Hepatocyte (in vitro differentiated cells): Measurements from ENCODE around the gene PRDM10. TPM values are rescaled to one million over a fixed set of nuclear protein-coding genes. Genes with fewer than 3 reads are reported as not detected.

Source experiments
- DNase-seq: peaks from one replicate; pipeline ENCODE4 v3.0.0-alpha.2; 2016; ENCODE audit warnings: low spot score
- H2AFZ ChIP-seq: fragments of 200-600 bp; sonication (generic); 2 replicates; pipeline ENCODE4 v1.6.0; 2016; ENCODE audit warnings: antibody characterized with exemption, mild to moderate bottlenecking
- H3K27ac ChIP-seq: fragments of 200-600 bp; sonication (generic); 2 replicates; pipeline ENCODE4 v1.5.1; 2016; ENCODE audit warnings: mild to moderate bottlenecking
- H3K27me3 ChIP-seq: fragments of 200-600 bp; sonication (generic); 2 replicates; pipeline ENCODE4 v1.6.1; 2016
- H3K36me3 ChIP-seq: fragments of 200-600 bp; sonication (generic); replicated peaks from 2 replicates; pipeline ENCODE4 v1.5.1; 2016; ENCODE audit warnings: low read depth; ENCODE audit not compliant: insufficient read depth
- H3K4me1 ChIP-seq: fragments of 200-600 bp; sonication (generic); 2 replicates; pipeline ENCODE4 v1.5.1; 2016; ENCODE audit warnings: mild to moderate bottlenecking, moderate library complexity; ENCODE audit not compliant: insufficient read depth
- H3K4me2 ChIP-seq: fragments of 200-600 bp; sonication (generic); 2 replicates; pipeline ENCODE4 v1.6.0; 2016
- H3K4me3 ChIP-seq: fragments of 200-600 bp; sonication (generic); 2 replicates; pipeline ENCODE4 v1.5.1; 2016; ENCODE audit warnings: mild to moderate bottlenecking
- H3K79me2 ChIP-seq: fragments of 200-600 bp; sonication (generic); 2 replicates; pipeline ENCODE4 v1.6.0; 2017; ENCODE audit warnings: mild to moderate bottlenecking
- H3K9me2 ChIP-seq: fragments of 200-600 bp; sonication (generic); replicated peaks from 2 replicates; pipeline ENCODE4 v1.6.0; 2017; ENCODE audit warnings: mild to moderate bottlenecking; ENCODE audit not compliant: insufficient read depth
- H3K9me3 ChIP-seq: fragments of 200-600 bp; sonication (generic); 2 replicates; pipeline ENCODE4 v1.5.1; 2016; ENCODE audit warnings: low read depth, mild to moderate bottlenecking
- H4K20me1 ChIP-seq: fragments of 200-600 bp; sonication (generic); 2 replicates; pipeline ENCODE4 v1.6.0; 2016; ENCODE audit warnings: mild to moderate bottlenecking; ENCODE audit not compliant: insufficient read depth, poor library complexity, severe bottlenecking
- EZH2 ChIP-seq: fragments of 200-600 bp; sonication (generic); IDR thresholded peaks from 2 replicates; pipeline ENCODE4 v1.6.1; 2016; ENCODE audit warnings: antibody characterized with exemption, mild to moderate bottlenecking, borderline replicate concordance
- EZH2phosphoT487 ChIP-seq: fragments of 200-600 bp; sonication (generic); IDR thresholded peaks from one replicate; pipeline ENCODE4 v1.6.1; 2018; ENCODE audit warnings: antibody characterized with exemption, mild to moderate bottlenecking, low read depth, moderate library complexity; ENCODE audit not compliant: unreplicated experiment, severe bottlenecking
- WGBS: methylation state at CpG from one replicate; pipeline ENCODE4 v1.1.6; 2016; ENCODE audit warnings: low lambda C conversion rate; ENCODE audit errors: missing lambda C conversion rate; 5-methylcytosine and 5-hydroxymethylcytosine counted together
- polyA plus RNA-seq: library from polyadenylated mRNA; unstranded; fragments of >200 nt; fragmentation: Nextera tagmentation; extraction: Ambion mirVana; gene quantifications from 2 replicates; pipeline ENCODE4 v1.2.1, GENCODE V29; 2016
- total RNA-seq: library from RNA; depleted of rRNA; stranded (reverse); fragments of >200 nt; gene quantifications from 2 replicates; pipeline ENCODE4 v1.2.3, GENCODE V29; 2014
- TF ChIP-seq, protein P1 (sequence below): fragments of 200-600 bp; sonication (generic); IDR thresholded peaks from 2 replicates; pipeline ENCODE4 v1.5.1; 2016; ENCODE audit warnings: antibody characterized with exemption, mild to moderate bottlenecking; ENCODE audit not compliant: poor library complexity

The PRDM10 gene, protein sequence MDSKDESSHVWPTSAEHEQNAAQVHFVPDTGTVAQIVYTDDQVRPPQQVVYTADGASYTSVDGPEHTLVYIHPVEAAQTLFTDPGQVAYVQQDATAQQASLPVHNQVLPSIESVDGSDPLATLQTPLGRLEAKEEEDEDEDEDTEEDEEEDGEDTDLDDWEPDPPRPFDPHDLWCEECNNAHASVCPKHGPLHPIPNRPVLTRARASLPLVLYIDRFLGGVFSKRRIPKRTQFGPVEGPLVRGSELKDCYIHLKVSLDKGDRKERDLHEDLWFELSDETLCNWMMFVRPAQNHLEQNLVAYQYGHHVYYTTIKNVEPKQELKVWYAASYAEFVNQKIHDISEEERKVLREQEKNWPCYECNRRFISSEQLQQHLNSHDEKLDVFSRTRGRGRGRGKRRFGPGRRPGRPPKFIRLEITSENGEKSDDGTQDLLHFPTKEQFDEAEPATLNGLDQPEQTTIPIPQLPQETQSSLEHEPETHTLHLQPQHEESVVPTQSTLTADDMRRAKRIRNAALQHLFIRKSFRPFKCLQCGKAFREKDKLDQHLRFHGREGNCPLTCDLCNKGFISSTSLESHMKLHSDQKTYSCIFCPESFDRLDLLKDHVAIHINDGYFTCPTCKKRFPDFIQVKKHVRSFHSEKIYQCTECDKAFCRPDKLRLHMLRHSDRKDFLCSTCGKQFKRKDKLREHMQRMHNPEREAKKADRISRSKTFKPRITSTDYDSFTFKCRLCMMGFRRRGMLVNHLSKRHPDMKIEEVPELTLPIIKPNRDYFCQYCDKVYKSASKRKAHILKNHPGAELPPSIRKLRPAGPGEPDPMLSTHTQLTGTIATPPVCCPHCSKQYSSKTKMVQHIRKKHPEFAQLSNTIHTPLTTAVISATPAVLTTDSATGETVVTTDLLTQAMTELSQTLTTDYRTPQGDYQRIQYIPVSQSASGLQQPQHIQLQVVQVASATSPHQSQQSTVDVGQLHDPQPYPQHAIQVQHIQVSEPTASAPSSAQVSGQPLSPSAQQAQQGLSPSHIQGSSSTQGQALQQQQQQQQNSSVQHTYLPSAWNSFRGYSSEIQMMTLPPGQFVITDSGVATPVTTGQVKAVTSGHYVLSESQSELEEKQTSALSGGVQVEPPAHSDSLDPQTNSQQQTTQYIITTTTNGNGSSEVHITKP
- total RNA-seq (7.1 and 8.1 TPM in 2 replicates), polyA plus RNA-seq (3.8 and 4.6 TPM in 2 replicates)

DNA sequence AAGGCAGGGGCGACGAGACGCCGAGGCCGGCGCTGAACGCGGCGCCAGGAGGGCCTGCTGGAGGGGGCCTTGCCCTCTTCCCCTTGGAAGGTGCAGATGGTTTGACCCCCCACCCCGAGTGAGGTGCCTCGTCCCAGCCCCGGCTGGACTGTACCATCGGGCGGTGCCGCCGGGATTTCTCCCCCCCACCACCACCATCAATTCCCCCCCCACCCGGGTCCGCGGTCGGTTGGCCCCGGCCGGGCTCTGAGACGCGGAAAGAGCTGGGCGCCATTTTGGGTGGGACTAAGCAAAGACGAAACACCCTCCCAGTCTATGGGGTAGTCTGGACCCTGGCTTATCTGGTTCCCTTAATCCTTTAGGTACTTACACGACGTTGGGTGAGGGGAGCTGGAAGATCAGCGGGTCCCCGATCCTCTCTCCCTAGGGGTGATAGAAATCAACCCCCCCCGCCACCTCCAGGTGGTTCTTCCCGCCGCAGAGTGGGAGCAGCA, at the start of gene PRDM10:
Gene PRDM10, minus strand, starts transcription at position 484 of the 494 bp plus-strand sequence. CDS start 41,871 bp downstream, outside the sequence.
- Histone ChIP-seq H2AFZ (peak within 1 kb of the TSS; percentile 49), H3K79me2 (peaks cover 41% of the 10 kb centered on the region), H3K27ac (peak within 1 kb of the TSS; percentile 99), H3K36me3 (no peaks in the 10 kb centered on the region), H3K4me1 (peaks cover 16% of the 10 kb centered on the region), H3K9me3 (no peaks in the 10 kb centered on the region), H3K27me3 (no peaks in the 10 kb centered on the region), H3K9me2 (no peaks in the 10 kb centered on the region), H3K4me2 (peak within 1 kb of the TSS; percentile 87), H4K20me1 (no peaks in the 10 kb centered on the region), H3K4me3 (peak within 1 kb of the TSS; percentile 89)
- TF ChIP-seq, protein P1, sequence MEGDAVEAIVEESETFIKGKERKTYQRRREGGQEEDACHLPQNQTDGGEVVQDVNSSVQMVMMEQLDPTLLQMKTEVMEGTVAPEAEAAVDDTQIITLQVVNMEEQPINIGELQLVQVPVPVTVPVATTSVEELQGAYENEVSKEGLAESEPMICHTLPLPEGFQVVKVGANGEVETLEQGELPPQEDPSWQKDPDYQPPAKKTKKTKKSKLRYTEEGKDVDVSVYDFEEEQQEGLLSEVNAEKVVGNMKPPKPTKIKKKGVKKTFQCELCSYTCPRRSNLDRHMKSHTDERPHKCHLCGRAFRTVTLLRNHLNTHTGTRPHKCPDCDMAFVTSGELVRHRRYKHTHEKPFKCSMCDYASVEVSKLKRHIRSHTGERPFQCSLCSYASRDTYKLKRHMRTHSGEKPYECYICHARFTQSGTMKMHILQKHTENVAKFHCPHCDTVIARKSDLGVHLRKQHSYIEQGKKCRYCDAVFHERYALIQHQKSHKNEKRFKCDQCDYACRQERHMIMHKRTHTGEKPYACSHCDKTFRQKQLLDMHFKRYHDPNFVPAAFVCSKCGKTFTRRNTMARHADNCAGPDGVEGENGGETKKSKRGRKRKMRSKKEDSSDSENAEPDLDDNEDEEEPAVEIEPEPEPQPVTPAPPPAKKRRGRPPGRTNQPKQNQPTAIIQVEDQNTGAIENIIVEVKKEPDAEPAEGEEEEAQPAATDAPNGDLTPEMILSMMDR = no peak
- TF ChIP-seq EZH2phosphoT487 = no peak
- TF ChIP-seq EZH2 = no peak
- 0% methylated on average over 17 of the region's 33 CpGs for WGBS
- peak; percentile 96 for DNase-seq

DNA sequence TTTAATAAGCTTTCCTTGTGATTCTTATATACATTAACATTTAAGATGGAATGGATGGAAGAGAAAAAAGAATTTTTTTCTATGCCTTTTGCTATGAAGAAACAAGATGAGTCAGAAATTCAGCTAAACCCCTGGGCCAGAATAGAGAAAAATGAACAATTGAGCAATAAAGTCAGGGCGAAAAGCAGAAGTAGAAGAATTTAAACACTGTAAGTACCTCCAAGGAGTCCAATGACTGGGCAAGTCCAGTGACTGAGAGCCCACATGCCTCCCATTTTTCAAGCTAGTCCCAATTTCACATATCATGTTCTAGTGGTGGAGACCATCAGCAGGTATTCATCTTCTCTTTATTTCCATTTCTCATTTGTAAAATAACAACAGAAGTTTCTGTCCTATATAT, 48.4 kb upstream of the PRDM10 start:
- 78% methylated on average over 1 of the region's 1 CpG for WGBS
- Histone ChIP-seq H3K9me3 (no peaks in the 10 kb centered on the region), H2AFZ (no peak overlapping the region), H3K4me1 (peaks cover 11% of the 10 kb centered on the region), H4K20me1 (no peaks in the 10 kb centered on the region), H3K79me2 (no peaks in the 10 kb centered on the region), H3K27ac (no peak overlapping the region), H3K9me2 (no peaks in the 10 kb centered on the region), H3K27me3 (no peaks in the 10 kb centered on the region), H3K36me3 (no peaks in the 10 kb centered on the region), H3K4me2 (no peak overlapping the region), H3K4me3 (no peak overlapping the region)
- no peak for DNase-seq
- TF ChIP-seq EZH2phosphoT487 (no peak), EZH2 (no peak)
- TF ChIP-seq, protein P1 = no peak

DNA sequence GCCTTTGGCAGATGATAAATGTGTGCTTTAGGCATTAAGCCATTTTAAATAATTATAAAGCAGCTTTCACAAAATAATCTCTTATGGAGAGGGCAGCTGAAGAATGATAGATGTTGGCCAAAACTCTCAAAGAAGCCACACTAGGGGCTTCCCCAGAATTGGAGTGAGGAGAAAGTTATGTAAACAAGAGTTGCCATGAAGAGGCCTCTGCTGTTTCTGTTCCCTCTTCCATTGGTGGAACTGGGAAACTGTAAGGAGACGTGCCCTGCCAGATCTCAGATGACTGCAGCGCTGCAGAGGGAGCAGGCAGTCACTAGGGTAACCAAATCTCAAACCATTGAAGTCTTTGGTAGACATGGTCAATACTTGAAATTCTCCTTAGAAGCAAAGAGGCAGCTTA, 47.6 kb upstream of the PRDM10 start:
- peak overlapping the region; percentile 22 for H3K4me2 ChIP-seq
- no peak overlapping the region for H2AFZ ChIP-seq
- no peaks in the 10 kb centered on the region for H3K79me2 ChIP-seq
- peaks cover 11% of the 10 kb centered on the region for H3K4me1 ChIP-seq
- no peak overlapping the region for H3K4me3 ChIP-seq
- 27% methylated on average over 2 of the region's 2 CpGs for WGBS
- no peaks in the 10 kb centered on the region for H3K36me3 ChIP-seq
- no peaks in the 10 kb centered on the region for H4K20me1 ChIP-seq
- no peak overlapping the region for H3K27ac ChIP-seq
- no peaks in the 10 kb centered on the region for H3K27me3 ChIP-seq
- no peaks in the 10 kb centered on the region for H3K9me3 ChIP-seq
- no peak for DNase-seq
- TF ChIP-seq EZH2 (no peak), EZH2phosphoT487 (no peak)
- TF ChIP-seq, protein P1 = no peak
- H3K9me2 ChIP-seq = no peaks in the 10 kb centered on the region
